NCI-H446 (cell line): ENCODE measurements around the gene FBRSL1.

Experiments
- DNase-seq, 2 experiments: peaks; one replicate each; lab custom pipeline; 2025; lab: John Stamatoyannopoulos, UW

The FBRSL1 gene

GRCh38 chr12:132510746-132511477 lies 21.0 kb downstream of the FBRSL1 start:
- no peak for DNase-seq

DNA sequence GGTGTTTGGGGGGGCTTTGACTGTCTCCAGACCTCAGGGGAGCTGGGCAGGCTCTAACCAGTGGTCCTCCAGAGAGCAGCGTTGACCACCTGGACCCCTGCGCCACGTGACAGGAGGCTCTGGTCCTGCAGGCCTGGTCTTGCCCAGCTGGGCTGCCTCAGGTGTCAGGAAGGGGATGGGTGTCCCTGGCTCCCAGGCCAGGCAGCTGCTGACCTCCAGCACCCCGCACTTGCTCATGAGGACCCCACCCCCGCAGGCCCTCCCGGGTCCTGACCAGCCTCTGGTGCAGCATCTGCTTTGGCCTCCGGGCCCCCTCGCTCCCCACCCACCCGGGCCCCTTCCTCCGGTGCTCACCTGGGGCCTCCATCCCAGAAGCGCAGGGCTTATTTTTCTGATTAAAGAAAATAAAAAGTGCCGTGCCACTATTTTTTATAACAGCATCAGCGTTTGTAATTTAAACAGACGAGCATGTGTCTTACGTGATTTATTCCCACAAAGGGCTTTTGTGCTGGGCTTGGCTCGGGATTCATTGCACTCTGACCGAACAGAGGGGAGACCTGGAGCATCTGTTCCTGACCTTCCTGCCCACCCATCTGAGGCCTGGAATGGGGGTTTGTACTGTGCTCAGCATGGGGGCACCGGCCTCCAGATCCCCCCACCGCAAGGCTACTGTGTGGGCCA lies 21.7 kb downstream of the FBRSL1 start:
- no peak for DNase-seq

DNA sequence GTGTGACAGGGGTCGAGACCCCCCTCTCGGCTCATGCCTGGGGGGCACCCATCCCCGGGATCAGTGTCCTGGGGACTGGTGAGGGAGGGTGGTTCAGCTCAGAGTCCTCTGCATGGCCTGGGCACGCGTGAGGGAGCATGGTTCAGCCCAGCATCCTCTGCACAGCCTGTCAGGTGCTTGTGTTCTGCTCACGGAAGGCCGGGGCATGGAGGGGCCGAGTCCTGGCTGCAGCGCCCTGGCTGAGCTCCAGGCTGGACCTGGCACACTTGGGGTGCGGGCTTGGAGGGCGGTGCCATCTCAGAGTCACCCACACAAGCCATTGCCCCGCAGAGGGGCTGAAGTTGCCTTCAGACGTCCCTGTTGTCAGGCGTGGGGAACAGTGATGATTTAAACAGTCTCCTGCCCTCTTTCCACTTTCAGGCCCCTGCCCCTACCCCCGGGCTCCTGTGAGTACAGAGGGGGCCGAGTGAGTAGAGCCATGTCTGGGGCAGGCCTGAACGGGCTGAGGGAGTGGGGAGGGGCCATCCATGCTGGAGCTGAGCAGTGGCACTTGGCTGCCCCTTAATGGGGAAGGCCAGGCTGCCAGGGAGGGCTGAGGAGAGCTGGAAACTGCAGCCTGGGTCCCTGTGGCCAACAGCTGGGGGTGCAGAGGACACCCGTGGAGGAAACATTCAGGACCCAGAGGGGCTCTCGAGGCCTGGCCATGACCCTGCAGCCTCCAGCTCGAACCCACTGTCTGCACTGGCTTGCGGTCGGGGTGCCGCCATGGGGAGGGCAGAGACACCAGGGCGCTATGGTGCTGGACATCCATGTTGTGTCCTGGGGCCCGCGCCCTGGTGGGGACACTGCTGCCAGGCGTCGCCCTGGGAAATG lies 22.5 kb downstream of the FBRSL1 start:
- no peak for DNase-seq

DNA sequence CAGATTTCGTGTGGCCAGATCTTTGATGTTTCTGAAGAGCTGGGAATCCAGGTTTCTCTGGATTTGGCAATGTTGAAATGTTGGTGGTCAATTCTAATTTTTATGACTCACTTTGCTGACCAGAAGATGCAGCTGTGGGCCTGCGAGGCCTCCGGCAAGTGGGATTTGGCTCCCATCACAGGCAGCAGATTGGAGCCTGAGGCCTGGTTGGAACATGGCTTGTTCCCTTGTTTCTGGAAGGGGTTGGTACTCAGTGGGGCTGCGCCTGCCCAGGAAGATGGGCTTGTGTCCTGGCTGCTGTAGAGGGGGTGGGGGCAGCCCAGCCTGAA lies 23.1 kb downstream of the FBRSL1 start:
- DNase-seq = no peak

DNA sequence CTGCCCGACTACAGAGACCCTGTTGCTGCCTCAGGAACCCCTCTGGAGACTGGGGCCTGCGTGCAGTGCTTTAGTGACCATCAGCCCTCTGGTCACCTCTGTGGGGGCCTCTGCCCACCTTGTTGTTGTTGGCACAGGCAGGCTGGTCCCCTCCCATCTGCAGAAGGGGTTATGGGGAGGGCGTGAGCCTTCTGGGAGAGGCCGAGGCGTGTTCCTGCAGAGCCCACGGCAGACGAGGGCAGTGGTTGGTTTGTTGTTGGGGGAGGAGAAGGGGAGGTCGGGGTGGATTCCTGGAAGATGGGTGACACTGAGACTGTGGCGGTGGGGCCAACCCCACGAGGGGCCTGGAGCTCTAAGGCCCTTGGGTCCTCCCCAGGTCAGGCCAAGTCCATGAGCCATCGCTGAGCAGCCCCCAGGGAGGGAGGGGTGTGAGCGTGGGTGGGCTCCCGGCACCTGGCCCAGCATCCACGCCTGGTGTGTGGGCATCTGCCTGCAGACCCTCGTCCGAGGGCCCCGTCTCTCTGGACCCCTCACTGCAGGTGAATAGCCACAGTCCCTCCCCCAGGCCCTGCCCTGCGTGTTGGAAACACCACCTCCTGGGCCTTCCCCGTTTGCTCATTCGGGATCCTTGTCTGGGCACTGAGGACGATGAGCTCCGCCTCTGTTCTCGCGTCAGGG lies 23.6 kb downstream of the FBRSL1 start:
- no peak for DNase-seq

DNA sequence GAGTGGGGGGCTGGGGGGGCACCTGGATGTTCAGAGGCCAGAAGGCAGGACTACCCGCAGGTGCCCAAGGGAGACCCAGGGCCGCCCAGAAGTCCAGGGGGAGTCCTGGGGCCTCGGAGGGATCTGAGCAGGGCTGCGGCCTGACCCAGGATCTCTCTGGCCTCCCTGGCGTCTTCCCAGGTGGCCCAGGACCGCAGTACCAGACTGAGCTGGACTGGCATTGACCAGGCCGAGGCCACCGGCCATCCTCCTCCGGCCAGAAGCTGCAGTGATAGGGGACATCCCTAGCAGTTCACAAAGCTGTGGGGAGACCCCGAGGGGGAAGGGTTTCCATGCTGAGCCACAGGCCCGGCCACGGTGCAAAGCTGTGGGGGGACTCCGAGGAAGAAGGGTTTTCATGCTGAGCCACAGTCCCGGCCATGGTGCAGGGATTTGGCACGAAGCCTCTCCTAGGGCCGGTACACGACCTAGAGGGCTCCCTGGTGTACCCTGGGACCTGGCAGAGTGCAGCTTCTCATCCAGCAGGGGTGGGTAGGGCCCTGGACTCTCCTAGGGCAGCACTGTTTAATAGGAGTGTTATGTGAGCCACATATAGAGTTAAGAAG lies 24.4 kb downstream of the FBRSL1 start:
- no peak for DNase-seq

DNA sequence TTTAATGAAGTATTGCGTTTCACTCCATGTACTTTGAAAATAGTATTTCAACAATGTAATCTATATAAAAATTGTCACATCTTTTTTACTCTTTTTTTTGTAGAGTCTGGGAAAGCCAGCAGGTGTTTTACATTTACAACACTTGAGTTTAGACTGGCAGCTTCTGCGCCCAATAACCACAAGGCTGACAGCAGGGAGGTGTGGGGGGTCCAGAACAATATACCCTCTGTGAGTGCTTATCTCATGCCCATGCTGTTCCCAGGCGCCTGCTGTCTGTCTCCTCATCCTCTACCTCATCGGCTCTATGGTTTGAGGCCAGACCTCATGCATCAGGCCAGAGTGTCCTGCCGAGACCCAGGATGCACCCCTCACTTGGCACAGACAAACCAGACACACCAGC lies 24.9 kb downstream of the FBRSL1 start:
- no peak for DNase-seq

- DNase-seq = no peak
Measured at GRCh38 chr12:132516095-132517012, 26.4 kb downstream of the FBRSL1 start.

DNA sequence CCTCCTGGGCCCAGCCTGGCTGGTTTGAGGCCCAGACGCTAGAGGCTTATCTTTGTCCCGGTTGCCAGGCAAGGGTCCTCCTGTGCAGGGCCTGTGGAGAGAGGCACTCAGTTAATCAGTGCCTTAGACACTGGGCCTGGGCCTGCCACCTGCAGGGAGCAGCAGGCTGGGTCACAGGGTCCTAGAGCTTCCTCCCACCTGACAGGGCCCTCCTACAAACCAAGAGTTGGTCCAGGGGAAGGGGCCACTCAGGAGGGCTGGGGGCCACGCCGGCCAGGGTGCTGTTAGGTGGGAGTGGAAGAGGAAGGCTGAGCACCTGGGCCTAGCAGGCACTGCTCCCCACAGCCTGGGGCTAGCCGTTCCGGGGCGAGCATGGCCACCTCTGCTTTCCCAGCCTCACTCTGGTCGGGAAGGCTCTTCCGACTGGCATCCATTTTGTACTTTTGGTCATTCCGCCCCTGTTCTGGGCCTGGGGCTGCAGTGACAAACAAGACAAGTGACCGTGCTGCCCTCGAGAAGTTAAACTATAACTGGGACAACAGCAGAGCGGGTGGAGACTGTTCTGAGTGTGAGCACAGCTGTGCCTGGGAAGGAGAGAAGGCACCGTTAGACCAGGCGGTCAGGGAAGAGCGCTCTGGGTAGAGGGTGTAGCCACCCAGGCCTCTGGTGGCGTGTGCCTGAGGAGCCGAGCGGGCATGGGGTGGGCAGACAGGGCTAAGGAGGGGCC lies 27.2 kb downstream of the FBRSL1 start:
- no peak for DNase-seq

- DNase-seq = no peak
Measured at GRCh38 chr12:132517740-132518100, 27.8 kb downstream of the FBRSL1 start.

DNA sequence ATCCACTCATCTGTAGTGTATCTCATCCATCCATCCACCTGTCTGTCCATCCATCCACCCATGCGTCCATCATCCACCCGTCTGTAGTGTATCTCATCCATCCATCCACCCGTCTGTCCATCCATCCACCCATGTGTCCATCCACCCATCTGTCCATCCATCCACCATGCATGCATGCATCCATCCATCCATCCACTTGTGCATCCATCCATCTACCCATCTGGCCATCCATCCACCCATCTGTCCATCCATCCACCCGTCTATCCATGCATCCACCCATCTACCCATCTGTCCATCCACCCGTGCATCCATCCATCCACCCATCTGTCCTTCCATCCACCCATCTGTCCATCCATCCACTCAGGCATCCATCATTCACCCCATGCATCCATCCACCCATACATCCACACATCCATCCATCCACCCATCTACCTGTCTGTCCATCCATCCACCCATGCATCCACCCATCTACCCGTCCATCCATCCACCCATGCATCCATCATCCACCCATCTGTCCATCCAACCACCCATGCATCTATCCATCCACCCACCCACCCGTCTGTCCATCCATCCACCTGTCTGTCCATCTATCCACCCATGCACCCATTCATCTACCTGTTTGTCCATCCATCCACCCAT lies 28.5 kb downstream of the FBRSL1 start:
- no peak for DNase-seq

DNA sequence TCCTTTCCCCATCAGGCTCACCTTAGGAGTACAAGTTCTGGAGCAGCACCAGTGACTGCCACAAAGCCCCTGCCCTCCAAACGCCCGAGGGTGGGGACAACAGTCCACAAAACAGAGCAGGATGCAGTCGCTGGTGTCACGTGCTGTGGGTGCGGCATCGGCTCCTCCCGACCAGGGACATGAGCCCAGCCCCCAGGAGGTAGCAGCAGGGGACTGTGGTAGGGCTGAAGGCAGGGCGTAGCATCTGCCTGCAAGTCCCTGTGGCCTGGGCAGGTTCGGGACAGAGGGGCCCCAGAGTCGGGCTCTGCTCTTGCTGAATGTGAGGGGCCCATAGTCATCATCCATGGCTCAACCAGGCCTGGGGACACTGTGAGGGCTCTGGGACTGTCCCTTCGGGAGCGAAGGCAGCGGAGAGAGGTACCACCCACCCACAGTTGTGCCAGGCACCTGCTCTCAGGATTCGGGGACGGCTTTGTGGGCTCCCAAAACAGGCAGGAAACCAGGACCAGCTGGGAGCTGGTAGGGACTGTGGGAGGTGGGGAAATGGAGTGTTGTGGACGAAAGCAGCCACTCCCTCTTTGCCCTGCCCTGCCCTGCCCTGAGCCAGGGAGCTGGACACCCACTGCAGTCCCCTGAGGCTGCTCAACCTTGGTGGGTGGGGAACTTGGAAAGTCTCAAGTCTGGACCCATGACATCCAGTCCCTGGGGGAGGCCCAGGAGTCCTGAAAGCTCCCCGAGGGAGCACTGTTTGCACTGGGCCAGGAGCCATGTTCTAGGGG lies 30.7 kb downstream of the FBRSL1 start:
- DNase-seq = no peak

GRCh38 chr12:132521200-132521580 lies 31.2 kb downstream of the FBRSL1 start:
- no peak for DNase-seq

DNA sequence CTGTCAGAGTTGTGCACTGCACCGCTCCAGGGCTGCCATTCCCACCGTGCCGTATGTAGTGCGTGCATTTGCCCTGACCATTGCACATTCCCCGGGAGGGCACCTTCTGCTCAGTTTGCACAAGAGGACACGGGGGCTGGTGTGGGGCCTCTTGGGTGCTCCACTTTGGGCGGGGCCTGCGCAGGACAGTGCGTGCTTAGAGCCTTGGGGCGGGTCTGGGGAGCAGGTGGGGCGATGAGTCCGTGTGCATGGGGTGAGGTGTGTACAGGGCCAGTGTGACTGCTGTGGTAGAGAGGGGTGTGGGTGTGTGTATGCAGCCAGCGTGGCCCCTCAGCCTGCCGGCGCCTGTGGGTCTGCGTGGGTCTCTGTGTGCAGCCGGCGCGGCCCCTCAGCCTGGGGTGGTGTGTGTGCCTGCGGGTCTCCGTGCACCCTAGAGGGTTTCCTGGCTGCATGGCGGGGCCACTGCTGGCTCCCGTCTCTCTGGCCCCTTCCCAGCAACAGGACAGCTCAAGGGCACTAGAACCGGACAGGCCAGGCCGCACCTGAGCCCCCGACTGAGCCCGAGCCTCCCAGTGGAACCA lies 31.9 kb downstream of the FBRSL1 start:
- no peak for DNase-seq

DNA sequence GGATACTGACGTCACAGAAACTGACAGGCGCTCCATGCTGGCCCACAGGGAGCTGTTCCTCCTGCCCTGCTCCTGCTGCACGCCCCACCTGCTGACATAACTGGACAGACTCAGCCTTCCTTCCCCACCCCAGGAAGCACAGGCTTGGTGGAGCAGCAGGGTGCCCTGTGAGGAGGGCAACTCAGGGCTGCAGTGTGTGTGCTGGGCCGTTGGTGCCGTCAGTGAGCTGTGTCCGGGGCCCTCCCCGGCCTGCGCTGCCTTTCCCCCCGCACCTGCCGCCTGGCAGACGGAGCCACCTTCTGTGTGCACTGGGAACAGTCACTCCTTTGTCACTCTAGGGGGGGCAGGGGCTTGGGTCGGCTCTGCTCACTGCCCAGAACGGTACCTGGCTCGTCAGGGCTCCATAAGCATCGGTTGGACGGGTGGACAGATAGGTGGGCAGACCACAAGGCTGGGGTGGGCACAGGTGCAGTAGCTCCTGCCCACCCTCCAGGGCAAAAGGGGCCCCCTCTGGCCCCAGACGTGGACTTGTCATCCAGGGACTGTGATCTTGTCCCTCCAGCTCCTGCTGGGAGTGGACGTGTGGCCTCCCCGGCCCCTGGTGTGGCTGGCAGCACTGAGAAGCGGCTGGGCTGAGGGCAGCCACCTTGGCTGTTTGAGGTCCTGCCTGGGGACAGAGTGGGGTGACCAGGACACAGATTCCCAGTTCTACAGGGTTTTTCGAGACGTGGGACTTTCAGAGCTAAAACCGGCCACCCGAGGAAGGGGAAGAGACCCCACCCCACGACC lies 32.8 kb downstream of the FBRSL1 start:
- no peak for DNase-seq

DNA sequence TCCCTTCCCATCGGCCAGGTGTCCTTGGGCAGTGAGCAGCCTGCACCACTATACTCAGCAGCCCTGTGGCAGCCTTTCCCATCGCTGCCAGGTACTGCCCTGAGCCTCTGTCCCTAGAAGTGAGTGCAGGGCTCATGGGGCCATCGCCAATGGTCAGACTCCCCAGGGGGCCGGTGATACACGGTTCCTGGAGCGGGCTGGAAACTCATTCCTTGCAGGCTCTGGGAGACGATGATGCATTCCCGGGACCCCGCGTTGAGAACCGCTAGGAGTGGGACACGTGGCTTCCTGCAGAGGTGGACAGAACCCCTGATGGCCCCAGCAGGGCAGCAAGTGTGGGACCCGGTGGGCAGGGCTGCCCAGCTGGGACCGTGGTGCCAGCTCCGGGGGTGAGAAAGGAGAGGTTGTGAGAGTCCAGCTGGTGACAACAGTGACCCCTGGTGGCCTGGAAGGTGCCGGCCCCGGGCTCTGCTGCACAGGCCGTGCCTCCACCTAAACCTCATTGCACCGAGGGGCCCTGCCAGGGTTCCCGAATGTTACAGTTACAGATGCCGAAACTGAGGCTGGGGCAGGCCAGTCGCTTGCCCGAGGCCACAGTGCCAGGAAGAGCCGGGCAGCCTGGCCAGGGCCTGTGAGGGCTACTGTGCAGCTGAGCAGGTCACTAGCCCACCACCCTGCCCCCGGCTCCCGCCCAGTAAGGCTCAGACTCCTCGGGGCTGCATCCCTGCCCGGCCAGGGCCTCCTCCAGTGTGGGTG lies 33.8 kb downstream of the FBRSL1 start:
- peak in 1 of 2 experiments; percentile 32 for DNase-seq

DNA sequence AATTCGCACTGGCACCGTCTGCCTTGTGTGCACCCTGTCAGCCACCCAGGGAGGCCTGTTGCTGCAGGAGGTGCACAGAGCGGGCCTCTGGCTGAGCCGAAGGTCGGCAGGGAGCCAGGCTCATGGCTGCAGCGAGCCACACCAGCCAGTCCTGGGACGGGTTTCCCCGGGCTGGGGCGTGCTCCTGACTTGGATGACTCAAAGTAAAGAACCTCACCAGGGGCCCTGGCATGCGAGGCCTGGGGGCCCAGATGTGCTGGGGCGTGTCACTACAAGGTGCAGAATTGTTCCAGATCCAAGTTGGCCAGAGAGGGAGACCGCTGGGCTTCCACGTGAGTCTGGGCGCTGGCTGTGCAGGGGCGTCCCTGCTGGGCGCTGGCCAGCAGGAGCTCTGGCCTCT lies 34.5 kb downstream of the FBRSL1 start:
- no peak for DNase-seq
